Stimulated activated CD8-positive, alpha-beta memory T cell treated with anti-CD3 and anti-CD28 coated beads, Interleukin-12 subunit alpha, Interleukin-12 subunit beta, amount 100 ng/mL, for 1 hour (primary cell): Measurements from ENCODE around the gene PDE9A.

Experiments
- DNase-seq: peaks from one replicate; pipeline ENCODE4 v3.0.0-alpha.2; 2020; ENCODE audit warnings: low read depth

Gene PDE9A

GRCh38 chr21:42672699-42673458 is 19.5 kb downstream of the PDE9A start:
- no peak for DNase-seq

GRCh38 chr21:42673633-42674328 is 20.4 kb downstream of the PDE9A start:
- DNase-seq: no peak

DNA sequence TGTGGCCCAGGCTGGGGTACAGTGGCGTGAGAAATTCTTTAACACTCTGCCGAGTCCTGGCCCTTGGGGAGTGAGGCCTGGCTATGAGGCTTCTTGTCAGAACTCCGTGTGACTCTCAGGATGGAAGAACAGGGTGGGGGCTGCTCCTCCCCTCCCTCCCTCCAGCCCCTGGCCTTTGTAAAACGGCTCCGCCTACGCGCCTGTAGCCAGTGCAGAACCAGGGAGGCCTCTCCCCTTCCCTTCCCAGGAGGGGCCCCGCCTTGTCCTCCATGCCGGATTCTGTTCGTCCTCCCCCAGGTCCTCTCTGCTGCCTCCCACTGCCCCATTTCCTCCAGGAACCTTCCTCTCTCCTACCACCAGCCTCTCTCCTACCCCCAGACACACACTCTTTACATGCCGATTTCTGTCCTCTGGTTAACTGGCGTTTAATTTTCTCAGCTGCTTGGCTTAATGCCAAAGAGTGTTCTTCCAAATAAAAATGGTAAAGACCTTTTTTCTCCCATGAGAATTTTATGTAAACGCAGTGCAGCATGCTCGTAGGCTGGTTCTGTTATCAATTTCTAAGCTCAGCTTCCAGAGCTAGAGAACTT is 21.0 kb downstream of the PDE9A start:
- DNase-seq: no peak

DNA sequence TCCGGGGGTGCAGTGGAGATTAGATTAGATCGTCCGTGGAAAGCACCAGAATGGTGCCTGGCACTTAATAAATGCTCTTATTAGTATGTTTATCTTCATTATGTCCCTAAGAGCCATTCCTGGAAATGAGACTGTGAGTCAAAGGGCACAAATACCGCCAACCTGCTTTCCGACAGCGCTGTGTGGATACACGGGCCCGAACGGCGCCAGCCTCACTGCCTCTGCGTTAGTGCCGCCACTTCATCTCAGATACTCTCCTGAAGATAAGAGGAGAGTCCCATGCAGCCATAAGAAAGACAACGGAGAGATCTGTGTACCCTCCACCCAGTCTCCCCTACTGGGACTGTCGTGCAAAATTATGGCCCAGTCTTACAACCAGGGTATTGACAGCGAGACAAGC is 22.0 kb downstream of the PDE9A start:
- DNase-seq: no peak

- no peak for DNase-seq
These were observed 23.4 kb downstream of the PDE9A start for GRCh38 chr21:42676808-42677207.

GRCh38 chr21:42677339-42678321 is 24.2 kb downstream of the PDE9A start:
- DNase-seq: no peak

- no peak for DNase-seq
These were observed 25.3 kb downstream of the PDE9A start for GRCh38 chr21:42678618-42679295.

DNA sequence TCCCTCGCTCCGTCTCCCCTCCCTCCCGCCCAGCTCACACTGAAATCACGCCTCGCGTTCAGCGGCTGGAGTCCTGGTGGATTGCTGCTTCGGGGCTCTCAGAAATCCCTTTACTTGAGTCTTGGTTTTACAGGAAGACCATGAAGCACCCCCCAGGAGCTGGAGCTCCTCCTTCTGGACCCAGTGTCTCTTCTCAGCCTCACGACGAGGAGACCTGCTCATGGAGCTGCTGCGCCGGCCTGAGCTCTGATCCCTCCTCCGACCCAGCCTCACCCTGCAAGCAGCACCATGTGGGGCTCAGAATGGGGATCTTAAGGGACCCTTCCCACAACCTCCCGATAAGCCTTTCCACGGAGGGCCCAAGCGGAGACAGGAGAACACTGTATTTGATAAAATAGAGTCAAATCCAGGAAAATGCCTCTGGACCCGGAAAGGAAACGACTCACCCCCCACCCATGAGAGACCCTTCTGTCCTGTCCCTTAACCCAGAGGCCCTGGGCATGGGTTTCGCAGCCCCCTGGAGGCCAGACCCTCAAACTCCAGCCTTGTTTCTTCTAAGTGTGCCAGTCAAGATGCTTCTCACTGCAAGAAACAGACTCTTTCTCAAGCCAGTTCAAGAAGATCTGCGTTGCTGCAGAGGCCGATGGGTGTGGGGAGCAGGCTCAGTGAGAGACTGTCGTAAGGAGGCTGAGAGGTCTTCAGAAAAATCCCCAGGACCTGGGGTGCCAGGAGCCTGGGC is 26.1 kb downstream of the PDE9A start:
- no peak for DNase-seq

- DNase-seq: no peak
These were observed 26.6 kb downstream of the PDE9A start for GRCh38 chr21:42680058-42680330.

- no peak for DNase-seq
These were observed 27.0 kb downstream of the PDE9A start for GRCh38 chr21:42680429-42680828.

- DNase-seq: no peak
These were observed 28.1 kb downstream of the PDE9A start for GRCh38 chr21:42681296-42682206.

GRCh38 chr21:42682661-42683210 is 29.3 kb downstream of the PDE9A start:
- DNase-seq: no peak

- no peak for DNase-seq
These were observed 30.1 kb downstream of the PDE9A start for GRCh38 chr21:42683371-42684108.

DNA sequence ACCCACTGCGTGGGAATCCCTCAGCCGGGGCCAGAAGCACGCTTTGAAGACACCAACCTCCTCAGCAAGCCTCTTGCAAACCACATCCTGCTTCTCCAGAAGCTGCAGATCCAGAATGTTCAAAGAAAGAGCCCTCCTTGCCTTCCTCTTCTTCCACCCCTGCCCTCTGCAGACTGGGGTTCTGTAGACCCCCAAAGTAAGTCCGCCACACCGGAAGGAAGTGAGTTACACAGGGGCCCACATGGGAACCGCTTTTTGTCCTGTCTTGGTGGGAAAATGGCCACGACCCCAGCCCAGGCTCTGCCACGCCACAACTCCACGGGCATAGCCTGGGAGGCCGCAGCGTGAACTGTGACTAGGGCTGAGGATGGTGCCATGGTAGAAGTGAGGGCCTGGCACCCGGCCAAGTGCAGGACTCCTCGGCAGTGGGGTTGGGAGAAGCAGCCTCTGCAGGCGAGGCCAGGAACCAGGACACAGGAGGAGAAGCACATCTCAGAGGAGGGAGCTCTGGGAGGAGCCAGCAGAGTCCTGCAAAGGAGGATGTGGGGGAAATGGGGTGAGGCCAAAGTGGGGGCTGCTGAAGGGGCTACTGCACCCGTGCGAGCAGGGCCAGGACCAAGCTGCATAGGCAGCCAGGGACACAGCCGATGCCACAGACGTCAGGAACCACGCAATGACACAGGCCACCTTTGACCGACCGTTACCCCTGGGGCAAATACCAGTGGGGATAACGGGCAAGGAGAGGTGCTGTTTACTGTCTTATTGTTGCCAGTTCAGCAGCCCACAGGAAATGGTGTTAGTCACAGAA is 30.9 kb downstream of the PDE9A start:
- peak; percentile 14 for DNase-seq

- DNase-seq: no peak
These were observed 31.6 kb downstream of the PDE9A start for GRCh38 chr21:42685036-42685435.

DNA sequence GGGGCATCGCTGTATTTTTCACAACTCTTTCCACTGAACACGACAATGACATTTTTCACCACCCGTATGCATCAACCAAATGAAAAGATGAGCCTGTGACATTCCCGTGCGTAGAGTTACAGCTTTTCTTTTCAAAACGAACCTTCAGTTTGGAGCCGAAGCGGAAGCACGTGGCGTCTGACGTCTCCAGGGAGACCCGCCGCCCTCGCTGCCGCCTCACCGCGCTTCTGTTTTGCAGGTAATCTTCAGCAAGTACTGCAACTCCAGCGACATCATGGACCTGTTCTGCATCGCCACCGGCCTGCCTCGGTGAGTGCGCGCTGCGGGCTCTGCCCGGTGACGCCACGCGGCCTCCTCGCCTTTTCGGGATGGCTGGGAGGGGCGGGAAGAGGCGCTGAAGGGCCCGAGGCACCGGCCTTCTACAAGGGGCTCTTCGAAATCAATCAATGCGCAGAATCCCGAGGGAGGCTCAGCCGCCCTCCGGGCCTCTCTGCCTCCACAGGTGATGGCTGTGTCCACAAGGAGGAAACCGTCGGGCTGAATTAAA is 32.6 kb downstream of the PDE9A start:
- DNase-seq: no peak

- no peak for DNase-seq
These were observed 34.4 kb downstream of the PDE9A start for GRCh38 chr21:42687796-42688195.
